Trophoblast cell (in vitro differentiated cells and primary cell): Measurements from ENCODE around the gene DZIP3.

ENCODE experiments used
- DNase-seq, 2 donors: peaks; one replicate each; pipeline ENCODE4 v3.0.0-alpha.2; 2016
- H2AFZ ChIP-seq: 2 replicates; pipeline ENCODE4 v1.6.1; 2013; ENCODE audit warnings: low read length, moderate library complexity, mild to moderate bottlenecking; ENCODE audit not compliant: insufficient read depth, poor library complexity
- H2AK5ac ChIP-seq: 2 replicates; pipeline ENCODE4 v1.6.1; 2013; ENCODE audit warnings: mild to moderate bottlenecking, low read length
- H2BK120ac ChIP-seq: 2 replicates; pipeline ENCODE4 v1.6.1; 2013; ENCODE audit warnings: low read length, mild to moderate bottlenecking, moderate library complexity; ENCODE audit not compliant: insufficient read depth, poor library complexity
- H2BK12ac ChIP-seq: 2 replicates; pipeline ENCODE4 v1.6.1; 2013; ENCODE audit warnings: mild to moderate bottlenecking, low read length, moderate library complexity
- H2BK5ac ChIP-seq: 2 replicates; pipeline ENCODE4 v1.6.1; 2013; ENCODE audit warnings: low read length, low read depth, moderate library complexity, mild to moderate bottlenecking; ENCODE audit not compliant: poor library complexity
- H3K14ac ChIP-seq: 2 replicates; pipeline ENCODE4 v1.6.1; 2013; ENCODE audit warnings: mild to moderate bottlenecking, low read length
- H3K18ac ChIP-seq: 2 replicates; pipeline ENCODE4 v1.6.1; 2013; ENCODE audit warnings: mild to moderate bottlenecking, low read length
- H3K23ac ChIP-seq: 2 replicates; pipeline ENCODE4 v1.6.1; 2013; ENCODE audit warnings: low read length
- H3K27ac ChIP-seq: 2 replicates; pipeline ENCODE4 v1.5.1; 2013; ENCODE audit warnings: low read depth, mild to moderate bottlenecking, inconsistent platforms, low read length, moderate library complexity
- H3K27me3 ChIP-seq: 2 replicates; pipeline ENCODE4 v1.6.1; 2013; ENCODE audit warnings: inconsistent platforms, mild to moderate bottlenecking, low read length, moderate library complexity; ENCODE audit not compliant: insufficient read depth
- H3K36me3 ChIP-seq, 2 experiments: 1 replicate in 1 of 2; 2 replicates in 1 of 2; pipeline ENCODE4 v1.6.1; 2013; ENCODE audit warnings: low read length in 2 of 2, mild to moderate bottlenecking in 2 of 2, moderate library complexity in 1 of 2; ENCODE audit not compliant: insufficient read depth in 2 of 2, control insufficient read depth in 1 of 2
- H3K4ac ChIP-seq: 2 replicates; pipeline ENCODE4 v1.6.1; 2013; ENCODE audit warnings: low read depth, mild to moderate bottlenecking, low read length, moderate library complexity
- H3K4me1 ChIP-seq, 2 experiments: 1 replicate in 1 of 2; 2 replicates in 1 of 2; pipeline ENCODE4 v1.6.1; 2013; ENCODE audit warnings: low read length in 2 of 2, mild to moderate bottlenecking in 2 of 2, moderate library complexity in 1 of 2; ENCODE audit not compliant: insufficient read depth in 2 of 2, control insufficient read depth in 1 of 2
- H3K4me2 ChIP-seq: 2 replicates; pipeline ENCODE4 v1.6.1; 2013; ENCODE audit warnings: inconsistent platforms, mild to moderate bottlenecking, low read length, moderate library complexity
- H3K4me3 ChIP-seq: 2 replicates; pipeline ENCODE4 v1.5.1; 2013; ENCODE audit warnings: mild to moderate bottlenecking, low read depth, low read length, inconsistent platforms
- H3K79me1 ChIP-seq: one replicate; pipeline ENCODE4 v1.6.1; 2013; ENCODE audit warnings: low read length
- H3K79me2 ChIP-seq: 2 replicates; pipeline ENCODE4 v1.6.1; 2013; ENCODE audit warnings: low read length, mild to moderate bottlenecking; ENCODE audit not compliant: control insufficient read depth, insufficient read depth, poor library complexity
- H3K9ac ChIP-seq: 2 replicates; pipeline ENCODE4 v1.6.1; 2013; ENCODE audit warnings: mild to moderate bottlenecking, low read length
- H3K9me3 ChIP-seq: 2 replicates; pipeline ENCODE4 v1.6.1; 2013; ENCODE audit warnings: low read depth, mild to moderate bottlenecking, control low read depth, inconsistent platforms, low read length; ENCODE audit not compliant: insufficient read depth
- H4K12ac ChIP-seq: 2 replicates; pipeline ENCODE4 v1.6.1; 2013; ENCODE audit warnings: low read depth, mild to moderate bottlenecking, low read length, moderate library complexity
- H4K8ac ChIP-seq: 2 replicates; pipeline ENCODE4 v1.6.1; 2013; ENCODE audit warnings: low read depth, mild to moderate bottlenecking, low read length, moderate library complexity
- H4K91ac ChIP-seq: one replicate; pipeline ENCODE4 v1.6.1; 2013; ENCODE audit warnings: low read depth, mild to moderate bottlenecking, low read length, moderate library complexity
- WGBS: extraction: QIAGEN DNeasy Blood & Tissue Kit; methylation state at CpG from one replicate; pipeline ENCODE4 v1.1.7; 2013; ENCODE audit warnings: missing lambda C conversion rate; ENCODE audit not compliant: insufficient read length, insufficient coverage; ENCODE audit errors: extremely low coverage; 5-methylcytosine and 5-hydroxymethylcytosine counted together

The DZIP3 gene

GRCh38 chr3:108598375-108598774 is 8.9 kb downstream of the DZIP3 start:
- Histone ChIP-seq H4K91ac (no peak overlapping the region), H3K4me2 (no peak overlapping the region), H2AFZ (no peak overlapping the region), H3K79me1 (no peaks in the 10 kb centered on the region), H2BK120ac (no peak overlapping the region), H3K27ac (no peak overlapping the region), H3K36me3 (peaks cover 2% of the 10 kb centered on the region in 2 experiments), H3K18ac (no peak overlapping the region), H3K14ac (no peak overlapping the region), H3K79me2 (no peaks in the 10 kb centered on the region), H2BK5ac (no peak overlapping the region), H3K9ac (no peak overlapping the region), H2BK12ac (no peak overlapping the region), H3K4me3 (no peak overlapping the region), H3K9me3 (no peaks in the 10 kb centered on the region), H3K23ac (no peak overlapping the region), H4K12ac (no peak overlapping the region), H2AK5ac (no peak overlapping the region), H3K4me1 (no peaks in the 10 kb centered on the region), H4K8ac (no peak overlapping the region), H3K4ac (no peak overlapping the region), H3K27me3 (no peaks in the 10 kb centered on the region)
- DNase-seq = no peak
- no CpG with 5 or more reads among the region's 5 CpGs for WGBS

- H3K27ac ChIP-seq = no peak overlapping the region
- H3K4me1 ChIP-seq = no peaks in the 10 kb centered on the region
- no peak overlapping the region for H4K8ac ChIP-seq
- no peak overlapping the region for H2BK5ac ChIP-seq
- H4K12ac ChIP-seq = no peak overlapping the region
- H3K14ac ChIP-seq = no peak overlapping the region
- H3K4me3 ChIP-seq = no peak overlapping the region
- H3K18ac ChIP-seq = no peak overlapping the region
- no peaks in the 10 kb centered on the region for H3K79me1 ChIP-seq
- no peaks in the 10 kb centered on the region for H3K9me3 ChIP-seq
- H3K9ac ChIP-seq = no peak overlapping the region
- no peak overlapping the region for H2AK5ac ChIP-seq
- no peak for DNase-seq
- H3K23ac ChIP-seq = no peak overlapping the region
- H3K36me3 ChIP-seq = peaks cover 2% of the 10 kb centered on the region in 2 experiments
- H4K91ac ChIP-seq = no peak overlapping the region
- H3K4ac ChIP-seq = no peak overlapping the region
- no CpG with 5 or more reads among the region's 1 CpG for WGBS
- H2BK120ac ChIP-seq = no peak overlapping the region
- no peak overlapping the region for H3K4me2 ChIP-seq
- no peaks in the 10 kb centered on the region for H3K27me3 ChIP-seq
- no peaks in the 10 kb centered on the region for H3K79me2 ChIP-seq
- H2AFZ ChIP-seq = no peak overlapping the region
- H2BK12ac ChIP-seq = no peak overlapping the region
Measured at GRCh38 chr3:108599677-108600409, 10.3 kb downstream of the DZIP3 start.

DNA sequence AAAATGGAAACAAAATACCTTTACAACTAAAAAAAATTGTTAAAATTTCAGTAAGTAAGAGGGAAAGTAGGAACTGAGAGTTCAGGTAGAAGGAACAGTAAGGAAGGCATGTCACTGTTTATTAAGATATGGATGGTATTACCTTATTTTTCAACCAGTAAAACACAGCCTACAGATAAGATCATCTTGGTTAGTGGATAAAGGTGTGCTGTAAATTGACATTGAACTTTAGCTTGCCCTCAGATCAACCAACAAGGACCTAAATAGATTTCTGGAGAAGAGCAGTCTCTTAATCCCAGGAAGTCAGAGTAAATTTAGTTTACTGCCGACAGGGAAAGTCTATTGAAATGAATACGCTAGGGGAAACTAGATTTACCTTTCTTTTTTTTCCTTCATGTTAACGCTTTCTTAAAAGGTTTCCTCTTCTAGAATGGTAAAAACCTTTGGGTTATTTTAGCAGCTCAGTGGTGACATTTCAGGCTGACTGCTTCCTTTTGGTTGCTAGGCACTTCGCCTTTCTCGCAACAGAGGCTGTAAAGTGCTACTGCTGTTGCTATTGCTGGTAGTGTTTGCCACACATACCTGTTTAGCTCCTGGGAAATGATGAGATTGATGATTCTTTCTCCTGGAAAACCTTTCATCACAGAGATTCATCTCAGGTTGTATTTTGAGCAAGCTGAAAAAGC is 12.9 kb downstream of the DZIP3 start:
- no peak overlapping the region for H3K18ac ChIP-seq
- H2BK5ac ChIP-seq = no peak overlapping the region
- H4K8ac ChIP-seq = no peak overlapping the region
- H3K9ac ChIP-seq = no peak overlapping the region
- peaks cover 2% of the 10 kb centered on the region in 2 experiments for H3K36me3 ChIP-seq
- no peak overlapping the region for H2AFZ ChIP-seq
- no peaks in the 10 kb centered on the region for H3K4me1 ChIP-seq
- H3K14ac ChIP-seq = no peak overlapping the region
- no peak overlapping the region for H2BK120ac ChIP-seq
- H4K12ac ChIP-seq = no peak overlapping the region
- H2AK5ac ChIP-seq = no peak overlapping the region
- H3K79me1 ChIP-seq = no peaks in the 10 kb centered on the region
- H3K4me3 ChIP-seq = no peak overlapping the region
- no peak for DNase-seq
- H4K91ac ChIP-seq = no peak overlapping the region
- no CpG with 5 or more reads among the region's 5 CpGs for WGBS
- H3K23ac ChIP-seq = no peak overlapping the region
- no peak overlapping the region for H3K4me2 ChIP-seq
- H3K27ac ChIP-seq = no peak overlapping the region
- H2BK12ac ChIP-seq = no peak overlapping the region
- H3K79me2 ChIP-seq = no peaks in the 10 kb centered on the region
- H3K4ac ChIP-seq = no peak overlapping the region
- no peaks in the 10 kb centered on the region for H3K9me3 ChIP-seq
- no peaks in the 10 kb centered on the region for H3K27me3 ChIP-seq

- no peak for DNase-seq
- H2BK5ac ChIP-seq = no peak overlapping the region
- H3K18ac ChIP-seq = no peak overlapping the region
- H3K23ac ChIP-seq = no peak overlapping the region
- H3K4ac ChIP-seq = no peak overlapping the region
- no peaks in the 10 kb centered on the region for H3K79me2 ChIP-seq
- H3K36me3 ChIP-seq = peaks cover 2% of the 10 kb centered on the region in 2 experiments
- no peak overlapping the region for H2AFZ ChIP-seq
- H3K79me1 ChIP-seq = no peaks in the 10 kb centered on the region
- H2BK120ac ChIP-seq = no peak overlapping the region
- no peak overlapping the region for H3K27ac ChIP-seq
- H4K8ac ChIP-seq = no peak overlapping the region
- no peak overlapping the region for H2BK12ac ChIP-seq
- no peak overlapping the region for H3K9ac ChIP-seq
- H3K27me3 ChIP-seq = no peaks in the 10 kb centered on the region
- no CpG with 5 or more reads among the region's 2 CpGs for WGBS
- H3K4me3 ChIP-seq = no peak overlapping the region
- H3K9me3 ChIP-seq = no peaks in the 10 kb centered on the region
- H3K14ac ChIP-seq = no peak overlapping the region
- no peak overlapping the region for H2AK5ac ChIP-seq
- no peak overlapping the region for H4K91ac ChIP-seq
- no peak overlapping the region for H3K4me2 ChIP-seq
- H3K4me1 ChIP-seq = no peaks in the 10 kb centered on the region
- H4K12ac ChIP-seq = no peak overlapping the region
Measured at GRCh38 chr3:108602935-108603294, 13.4 kb downstream of the DZIP3 start.
